ENCODE results near the gene AGMO. TPM values are rescaled to one million over a fixed set of nuclear protein-coding genes. Genes with fewer than 3 reads are reported as not detected.

Gene AGMO
- total and polyA plus RNA-seq, 2 of the 8 experiments (the other 6 are each of a cell fraction or from before 2014, with no cell fraction given) = 0.22 to 0.45 TPM

DNA sequence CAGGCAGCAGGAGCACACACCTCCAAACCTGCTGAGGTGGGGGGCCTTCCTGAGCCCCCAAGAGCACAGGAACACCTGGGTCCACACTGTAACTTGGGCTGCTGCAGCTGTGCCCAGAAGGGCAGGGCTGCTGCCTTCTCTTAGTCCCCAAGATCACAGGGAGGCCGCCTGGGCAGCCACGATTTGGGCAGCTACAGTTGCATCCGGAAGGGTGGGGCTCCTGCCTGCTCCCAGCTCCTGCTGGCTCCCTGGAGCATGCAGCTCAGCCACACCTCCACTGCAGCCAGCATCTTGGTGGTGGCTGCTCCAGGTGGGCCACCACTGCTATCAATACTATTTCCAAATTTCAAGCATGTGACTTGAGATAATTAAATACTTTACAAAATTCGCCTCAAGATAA lies 38.5 kb upstream of the AGMO start:
- no peaks in the 10 kb centered on the region; a peak in 1 of 7 replicates for H3K4me1 ChIP-seq (replicated peaks in 1 of 4; ENCODE audit: control insufficient read depth in 3 of 4, insufficient read depth in 4 of 4, low read length in 3 of 4)
- no peak overlapping the region for H3K4me2 ChIP-seq (ENCODE audit: insufficient read depth in 1 of 2, low read depth in 2 of 2, low read length in 2 of 2)
- no peak overlapping the region for H2AFZ ChIP-seq (ENCODE audit: low read length)
- ChIA-PET CTCF (ENCODE audit: partially characterized antibody) (interaction anchor here (1.9 kb wide), 1 partner anchor 121 kb away, joined by 5 read pairs; no protein-coding TSS in a partner anchor), POLR2A (ENCODE audit: partially characterized antibody) (no interaction called here)
- no peaks in the 10 kb centered on the region for H3K23me2 ChIP-seq (ENCODE audit: low read depth, low read length)
- DNase-seq (ENCODE audit: low read depth in 1 of 2, low spot score in 2 of 2) (peak in 1 of 2 experiments; percentile 44), FAIRE-seq (no peak)
- no peak overlapping the region for H3K27ac ChIP-seq (ENCODE audit: low read depth, low read length)
- H3K4ac ChIP-seq (replicated peaks; ENCODE audit: insufficient read length, low read depth, low read length) = no peak overlapping the region
- H2BK20ac ChIP-seq (ENCODE audit: low read length) = no peak overlapping the region
- H3K4me3 ChIP-seq (ENCODE audit: extremely low read depth in 1 of 4, insufficient read depth in 2 of 4, low read depth in 3 of 4, low read length in 4 of 4) = no peak overlapping the region
- no peak overlapping the region for H3K14ac ChIP-seq (ENCODE audit: insufficient read length)
- no peak overlapping the region for H2BK120ac ChIP-seq (replicated peaks; ENCODE audit: low read depth, low read length)
- H3K23ac ChIP-seq (ENCODE audit: insufficient read length) = no peak overlapping the region
- no peak overlapping the region for H3K56ac ChIP-seq (replicated peaks; ENCODE audit: insufficient read length, low read depth, low read length)
- no peak overlapping the region for H2BK5ac ChIP-seq (ENCODE audit: low read depth, low read length)
- H2AK5ac ChIP-seq (ENCODE audit: low read depth, low read length) = no peak overlapping the region
- no peaks in the 10 kb centered on the region for H3K9me3 ChIP-seq (ENCODE audit: insufficient read depth in 2 of 2, low read depth in 1 of 2, low read length in 1 of 2)
- no peaks in the 10 kb centered on the region for H3K79me1 ChIP-seq (ENCODE audit: low read depth, low read length)
- no peaks in the 10 kb centered on the region for H3K36me3 ChIP-seq (ENCODE audit: control insufficient read depth in 2 of 4, insufficient read depth in 4 of 4, low read length in 3 of 4)
- H3K79me2 ChIP-seq (ENCODE audit: control insufficient read depth in 1 of 2, insufficient read depth in 2 of 2, low read length in 2 of 2) = no peaks in the 10 kb centered on the region
- no peak overlapping the region for H3K18ac ChIP-seq (ENCODE audit: extremely low read depth, low read length)
- 0 out of 2 replicates have a peak overlapping the region, but pooled peaks have one; percentile 39 for H2BK12ac ChIP-seq (ENCODE audit: low read depth, low read length)
- no peak overlapping the region for H4K8ac ChIP-seq (ENCODE audit: extremely low read depth, insufficient read depth, low read length)
- no peaks in the 10 kb centered on the region for H3K27me3 ChIP-seq (replicated peaks in 1 of 4; ENCODE audit: control insufficient read depth in 3 of 4, extremely low read depth in 1 of 4, insufficient read depth in 3 of 4, low read length in 3 of 4)
- no peak overlapping the region for H3K9ac ChIP-seq (replicated peaks in 1 of 4; ENCODE audit: extremely low read depth in 1 of 4, low read depth in 3 of 4, low read length in 3 of 4)
- H4K20me1 ChIP-seq (replicated peaks in 1 of 2; ENCODE audit: control insufficient read depth in 1 of 2, insufficient read depth in 2 of 2, low read length in 2 of 2) = no peaks in the 10 kb centered on the region
- 62% methylated on average over 4 of the region's 4 CpGs; no CpG with 5 or more reads in 1 of the 2 experiments for WGBS, 2 experiments (ENCODE audit: extremely low coverage in 1 of 2, insufficient coverage in 1 of 2, insufficient read length in 1 of 2, insufficient replicate concordance in 2 of 2, low coverage in 1 of 2, low lambda C conversion rate in 2 of 2, missing lambda C conversion rate in 1 of 2)
- TF ChIP-seq TAF7 (optimal IDR thresholded peaks at IDR 0.05; ENCODE audit: borderline replicate concordance, low read depth, low read length) (no peak), HDAC2 (IDR thresholded peaks at IDR 0.05; ENCODE audit: borderline replicate concordance in 1 of 2, low read depth in 2 of 2, low read length in 2 of 2) (no peak)
- no peak overlapping the region for H4K5ac ChIP-seq (ENCODE audit: insufficient read length, low read depth, low read length)
- no peak overlapping the region for H4K91ac ChIP-seq (replicated peaks; ENCODE audit: insufficient read length, low read length)
- H2BK15ac ChIP-seq (ENCODE audit: low read length) = no peak overlapping the region
